HepG2 (cell line): ENCODE results near the gene SEMA6B. TPM values are rescaled to one million over a fixed set of nuclear protein-coding genes. Genes with fewer than 3 reads are reported as not detected.

ENCODE experiments used
- ATAC-seq: fragments of 200-7000 bp; cut with Tn5 transposase; 3 replicates; pipeline ENCODE4 v1.9.1; 2020; ENCODE audit warnings: mild to moderate bottlenecking, moderate library complexity
- BruUV-seq: library from RNA; stranded (reverse); fragments of 400-500 nt; replicated peaks from 2 replicates; lab custom pipeline; 2021; lab: Mats Ljungman, UMichigan
- CTCF ChIA-PET: fragments of 300-600 bp; formaldehyde crosslinking; extraction: SDS; loops from one replicate; lab custom pipeline; 2021; ENCODE audit warnings: low total read pairs, inconsistent platforms, low intra/inter-chr PET ratio; lab: Yijun Ruan, JAX
- POLR2A ChIA-PET: fragments of 350-600 bp; sonication (Branson Sonifier 250); formaldehyde crosslinking; loops from one replicate; lab custom pipeline; 2020; ENCODE audit warnings: antibody characterized with exemption, inconsistent platforms; lab: Yijun Ruan, JAX
- DNase-seq: peaks from one replicate; pipeline ENCODE4 v3.0.0-alpha.2; 2015; ENCODE audit warnings: low spot score
- FAIRE-seq: peaks from 3 replicates; lab custom pipeline; 2011; peaks lifted over from hg19 to GRCh38; lab: Jason Lieb, UNC
- H2AFZ ChIP-seq: one replicate; pipeline ENCODE4 v1.6.1; 2011; ENCODE audit warnings: low read length, inconsistent platforms
- H3K27ac ChIP-seq: fragments of 300-600 bp; 3 replicates; pipeline ENCODE4 v1.8.0; 2011; ENCODE audit warnings: mixed run types, mild to moderate bottlenecking, mixed read lengths, low read length, inconsistent platforms; ENCODE audit not compliant: insufficient read depth; ENCODE audit errors: extremely low read length
- H3K27me3 ChIP-seq, 2 experiments: fragments of 200-600 bp in 1 of 2; 2 replicates in 1 of 2; 3 replicates in 1 of 2; pipeline versions ENCODE4 v1.6.0 to v1.8.0; 2011; ENCODE audit warnings: low read length in 2 of 2, mild to moderate bottlenecking in 2 of 2, moderate library complexity in 2 of 2, inconsistent platforms in 1 of 2; ENCODE audit not compliant: insufficient read depth in 2 of 2, control insufficient read depth in 1 of 2
- H3K36me3 ChIP-seq, 2 experiments: fragments of 200-600 bp in 1 of 2; replicated peaks in 1 of 2; 2 replicates in 1 of 2; 3 replicates in 1 of 2; pipeline versions ENCODE4 v1.5.1 to v1.8.0; 2011; ENCODE audit warnings: low read length in 2 of 2, inconsistent platforms in 1 of 2; ENCODE audit not compliant: insufficient read depth in 2 of 2, control insufficient read depth in 1 of 2
- H3K4me1 ChIP-seq: 2 replicates; pipeline ENCODE4 v1.5.1; 2012; ENCODE audit warnings: low read length, inconsistent platforms; ENCODE audit not compliant: insufficient read depth
- H3K4me2 ChIP-seq: 2 replicates; pipeline ENCODE4 v1.6.0; 2011; ENCODE audit warnings: low read depth, low read length, inconsistent platforms
- H3K4me3 ChIP-seq, 3 experiments: fragments of 200-600 bp in 1 of 3; sonication (generic), shearing (Covaris generic) in 1 of 3; replicated peaks in 1 of 3; 2 replicates each; pipeline ENCODE4 v1.5.1; 2011 to 2016; ENCODE audit warnings: low read length in 3 of 3, inconsistent platforms in 2 of 3, low read depth in 2 of 3, mild to moderate bottlenecking in 2 of 3, control low read depth in 1 of 3, mixed read lengths in 1 of 3; ENCODE audit not compliant: insufficient read depth in 1 of 3
- H3K79me2 ChIP-seq: one replicate; pipeline ENCODE4 v1.6.1; 2011; ENCODE audit warnings: low read length, inconsistent platforms; ENCODE audit not compliant: insufficient read depth
- H3K9ac ChIP-seq: 2 replicates; pipeline ENCODE4 v1.6.0; 2011; ENCODE audit warnings: mild to moderate bottlenecking, low read depth, low read length, inconsistent platforms; ENCODE audit not compliant: insufficient read depth
- H3K9me3 ChIP-seq: 2 replicates; pipeline ENCODE4 v1.5.1; 2012; ENCODE audit warnings: mild to moderate bottlenecking, low read length
- H4K20me1 ChIP-seq: 2 replicates; pipeline ENCODE4 v1.6.0; 2011; ENCODE audit warnings: inconsistent platforms, mild to moderate bottlenecking, low read length, moderate library complexity; ENCODE audit not compliant: insufficient read depth
- AGO2 ChIP-seq: fragments of 200-400 bp; formaldehyde crosslinking; optimal IDR thresholded peaks from 2 replicates; pipeline ENCODE3; 2017; ENCODE audit warnings: mild to moderate bottlenecking, low read depth, low read length, moderate library complexity
- PCBP1 ChIP-seq: fragments of 200-400 bp; formaldehyde crosslinking; IDR thresholded peaks from 2 replicates; pipeline ENCODE4 v1.6.1; 2017; ENCODE audit warnings: mild to moderate bottlenecking, low read depth, low read length, borderline replicate concordance
- PRMT3 ChIP-seq: sonication (generic); formaldehyde crosslinking; IDR thresholded peaks from 2 replicates; pipeline ENCODE4 v1.8.1; 2022; ENCODE audit warnings: low read depth, mild to moderate bottlenecking, moderate library complexity, missing genetic modification reagents, borderline replicate concordance
- SOX5 ChIP-seq: IDR thresholded peaks from 2 replicates; pipeline ENCODE4 v1.6.1; 2016; ENCODE audit warnings: borderline replicate concordance
- ZFP36 ChIP-seq: fragments of 150-350 bp; IDR thresholded peaks from 2 replicates; pipeline ENCODE4 v1.6.1; 2018; ENCODE audit warnings: borderline replicate concordance, low read length, low read depth; ENCODE audit not compliant: partially characterized antibody
- ZMYM3 ChIP-seq: sonication (generic); formaldehyde crosslinking; IDR thresholded peaks from 2 replicates; pipeline ENCODE4 v1.5.1; 2020; ENCODE audit warnings: mild to moderate bottlenecking, missing genetic modification reagents
- ZNF12 ChIP-seq: sonication (generic); formaldehyde crosslinking; IDR thresholded peaks from 2 replicates; pipeline ENCODE4 v1.5.0; 2020; ENCODE audit warnings: missing genetic modification reagents
- ZNF20 ChIP-seq: sonication (generic); formaldehyde crosslinking; IDR thresholded peaks from 2 replicates; pipeline ENCODE4 v1.4.0; 2020; ENCODE audit warnings: mild to moderate bottlenecking, moderate library complexity, missing genetic modification reagents
- ZNF225 ChIP-seq: sonication (generic); formaldehyde crosslinking; IDR thresholded peaks from 2 replicates; pipeline ENCODE4 v1.4.0; 2020; ENCODE audit warnings: mild to moderate bottlenecking, missing genetic modification reagents
- ZNF629 ChIP-seq: sonication (generic); formaldehyde crosslinking; conservative IDR thresholded peaks from 2 replicates; pipeline ENCODE4 v1.5.0; 2020; ENCODE audit warnings: missing genetic modification reagents
- ZNF749 ChIP-seq: sonication (generic); formaldehyde crosslinking; IDR thresholded peaks from 2 replicates; pipeline ENCODE4 v1.8.0; 2022; ENCODE audit warnings: mild to moderate bottlenecking, missing genetic modification reagents, moderate library complexity, borderline replicate concordance
- WGBS: methylation state at CpG from one replicate; pipeline ENCODE4 v1.1.6; 2017; ENCODE audit warnings: low lambda C conversion rate; 5-methylcytosine and 5-hydroxymethylcytosine counted together
- in situ Hi-C: cut with HindIII; loops from 2 replicates; pipeline ENCODE4 v1.10.0; 2017; ENCODE audit warnings: low pct_unique_long_range_greater_than_20kb; ENCODE audit not compliant: extremely low pct_ligation_motif_present
- intact Hi-C: fragments of 100-400 bp; cut with micrococcal nuclease; formaldehyde crosslinking; loops from one replicate; pipeline ENCODE4 v1.10.0; 2022; ENCODE audit not compliant: unreplicated experiment
- polyA plus RNA-seq, 8 experiments: library from polyadenylated mRNA; depleted of rRNA in 3 of 8; stranded (reverse) in 7 of 8; unstranded in 1 of 8; fragments of >200 nt; fragmentation: Illumina TruSeq in 4 of 8; extraction: Trizol in 4 of 8; gene quantifications; 2 replicates each; pipeline versions ENCODE4 v1.2.1 to v1.2.3, GENCODE V29; 2011 to 2016; ENCODE audit warnings: low read depth in 4 of 8, missing spikeins in 1 of 8, mixed read lengths in 1 of 8; ENCODE audit not compliant: insufficient read depth in 1 of 8
- total RNA-seq, 5 experiments: library from RNA; depleted of rRNA; stranded (reverse); fragments of >200 nt; fragmentation: Illumina TruSeq; extraction: Trizol; gene quantifications; 2 replicates each; pipeline ENCODE4 v1.2.3, GENCODE V29; 2016; ENCODE audit warnings: low read depth in 1 of 5
- TF ChIP-seq, protein P1 (sequence below): sonication (generic); formaldehyde crosslinking; IDR thresholded peaks from 2 replicates; pipeline ENCODE4 v1.5.1; 2020; ENCODE audit warnings: mild to moderate bottlenecking, missing genetic modification reagents, moderate library complexity

The SEMA6B gene
- total and polyA plus RNA-seq, 2 of the 13 experiments (the other 11 are each of a cell fraction or from before 2014, with no cell fraction given), result 45.5 to 67.1 TPM

DNA sequence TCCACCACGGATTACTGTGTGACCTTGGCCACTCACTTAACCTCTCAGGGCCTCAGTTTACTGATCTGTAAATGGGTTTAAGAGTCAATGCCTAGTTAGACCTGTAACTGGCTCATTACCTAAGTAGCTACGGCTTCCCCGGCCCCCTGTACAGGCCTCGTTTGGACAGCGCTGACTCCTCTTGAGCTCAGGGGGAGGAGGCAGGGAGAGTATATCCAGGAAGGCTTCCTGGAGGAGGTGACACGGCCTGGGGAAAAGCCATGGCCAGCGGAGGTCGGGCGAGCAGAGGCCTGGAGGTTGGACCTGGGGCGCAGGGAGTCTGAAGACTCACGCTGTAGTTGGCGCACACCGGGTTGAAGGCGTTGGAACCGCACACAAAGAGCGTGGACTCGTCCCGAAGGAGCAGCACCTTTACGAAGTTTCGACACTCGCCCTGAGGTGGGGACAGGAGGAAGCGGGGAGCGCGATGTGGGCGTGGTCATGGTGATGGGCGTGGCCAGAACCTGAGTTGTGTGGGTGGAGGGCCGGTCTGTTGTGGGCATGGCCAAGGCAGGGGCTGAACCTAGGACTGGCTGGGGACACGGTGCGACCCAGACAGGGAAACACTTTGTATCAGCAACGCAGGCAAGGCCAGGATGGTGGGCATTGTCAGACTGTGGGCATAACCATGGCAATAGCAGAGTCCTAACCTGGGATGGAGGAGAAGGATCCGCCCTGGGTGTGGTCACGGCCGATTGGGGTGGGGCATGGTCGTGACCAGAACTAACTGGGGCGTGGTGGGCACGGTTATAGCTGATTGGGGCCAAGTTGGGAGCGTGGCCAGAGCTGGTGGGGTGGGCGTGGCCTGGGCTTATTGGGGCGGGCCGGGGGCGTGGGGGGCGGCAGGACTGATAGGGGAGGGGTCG is 3.6 kb downstream of the SEMA6B start:
- FAIRE-seq, result no peak
- CTCF ChIA-PET, result no interaction called here
- H2AFZ ChIP-seq, result no peak overlapping the region

More for the DNA sequence above, 3.6 kb downstream of the SEMA6B start:
- no peak overlapping the region for H3K4me2 ChIP-seq
- ATAC-seq, result no peak
- H3K79me2 ChIP-seq, result peaks cover 6% of the 10 kb centered on the region
- no peaks in the 10 kb centered on the region for H3K4me1 ChIP-seq
- no peak overlapping the region for H3K9ac ChIP-seq
- POLR2A ChIA-PET, result interaction anchor here (1.4 kb wide), 1 partner anchor 21 kb away, joined by 4 read pairs; the partner anchor contains the start of gene PLIN5
- no TSS peak for BruUV-seq
- TF ChIP-seq ZFP36 (peak; percentile 61), ZMYM3 (CRISPR knock-in tag) (peak; percentile 61), AGO2 (peak; percentile 61), ZNF225 (no peak), PCBP1 (0 out of 2 replicates have a peak, but pooled peaks have one; percentile 22), ZNF749 (CRISPR knock-in tag) (0 out of 2 replicates have a peak, but pooled peaks have one; percentile 5), ZNF629 (peak; percentile 75), SOX5 (no peak), ZNF20 (CRISPR knock-in tag) (no peak), PRMT3 (CRISPR knock-in tag) (no peak), ZNF12 (CRISPR knock-in tag) (no peak)
- TF ChIP-seq, protein P1, sequence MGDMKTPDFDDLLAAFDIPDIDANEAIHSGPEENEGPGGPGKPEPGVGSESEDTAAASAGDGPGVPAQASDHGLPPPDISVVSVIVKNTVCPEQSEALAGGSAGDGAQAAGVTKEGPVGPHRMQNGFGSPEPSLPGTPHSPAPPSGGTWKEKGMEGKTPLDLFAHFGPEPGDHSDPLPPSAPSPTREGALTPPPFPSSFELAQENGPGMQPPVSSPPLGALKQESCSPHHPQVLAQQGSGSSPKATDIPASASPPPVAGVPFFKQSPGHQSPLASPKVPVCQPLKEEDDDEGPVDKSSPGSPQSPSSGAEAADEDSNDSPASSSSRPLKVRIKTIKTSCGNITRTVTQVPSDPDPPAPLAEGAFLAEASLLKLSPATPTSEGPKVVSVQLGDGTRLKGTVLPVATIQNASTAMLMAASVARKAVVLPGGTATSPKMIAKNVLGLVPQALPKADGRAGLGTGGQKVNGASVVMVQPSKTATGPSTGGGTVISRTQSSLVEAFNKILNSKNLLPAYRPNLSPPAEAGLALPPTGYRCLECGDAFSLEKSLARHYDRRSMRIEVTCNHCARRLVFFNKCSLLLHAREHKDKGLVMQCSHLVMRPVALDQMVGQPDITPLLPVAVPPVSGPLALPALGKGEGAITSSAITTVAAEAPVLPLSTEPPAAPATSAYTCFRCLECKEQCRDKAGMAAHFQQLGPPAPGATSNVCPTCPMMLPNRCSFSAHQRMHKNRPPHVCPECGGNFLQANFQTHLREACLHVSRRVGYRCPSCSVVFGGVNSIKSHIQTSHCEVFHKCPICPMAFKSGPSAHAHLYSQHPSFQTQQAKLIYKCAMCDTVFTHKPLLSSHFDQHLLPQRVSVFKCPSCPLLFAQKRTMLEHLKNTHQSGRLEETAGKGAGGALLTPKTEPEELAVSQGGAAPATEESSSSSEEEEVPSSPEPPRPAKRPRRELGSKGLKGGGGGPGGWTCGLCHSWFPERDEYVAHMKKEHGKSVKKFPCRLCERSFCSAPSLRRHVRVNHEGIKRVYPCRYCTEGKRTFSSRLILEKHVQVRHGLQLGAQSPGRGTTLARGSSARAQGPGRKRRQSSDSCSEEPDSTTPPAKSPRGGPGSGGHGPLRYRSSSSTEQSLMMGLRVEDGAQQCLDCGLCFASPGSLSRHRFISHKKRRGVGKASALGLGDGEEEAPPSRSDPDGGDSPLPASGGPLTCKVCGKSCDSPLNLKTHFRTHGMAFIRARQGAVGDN (CRISPR knock-in tag), result 0 out of 2 replicates have a peak, but pooled peaks have one; percentile 9
- no peaks in the 10 kb centered on the region for H3K9me3 ChIP-seq
- in situ Hi-C loops (no loop called here), intact Hi-C loops (no loop called here)
- 98% methylated on average over 43 of the region's 43 CpGs for WGBS
- no peaks in the 10 kb centered on the region for H3K27me3 ChIP-seq
- H3K36me3 ChIP-seq, result peaks cover 37 to 61% of the 10 kb centered on the region in 2 experiments
- peaks cover 9% of the 10 kb centered on the region; the same call in 1 of the 2 replicates for H4K20me1 ChIP-seq
- no peak overlapping the region for H3K4me3 ChIP-seq
- H3K27ac ChIP-seq, result no peak overlapping the region
- no peak for DNase-seq
